Measurements from ENCODE around the gene ARHGEF28. TPM values are rescaled to one million over a fixed set of nuclear protein-coding genes. Genes with fewer than 3 reads are reported as not detected.

Gene ARHGEF28
- total RNA-seq, 1 experiment from 2014 or later = 6.1 TPM

DNA sequence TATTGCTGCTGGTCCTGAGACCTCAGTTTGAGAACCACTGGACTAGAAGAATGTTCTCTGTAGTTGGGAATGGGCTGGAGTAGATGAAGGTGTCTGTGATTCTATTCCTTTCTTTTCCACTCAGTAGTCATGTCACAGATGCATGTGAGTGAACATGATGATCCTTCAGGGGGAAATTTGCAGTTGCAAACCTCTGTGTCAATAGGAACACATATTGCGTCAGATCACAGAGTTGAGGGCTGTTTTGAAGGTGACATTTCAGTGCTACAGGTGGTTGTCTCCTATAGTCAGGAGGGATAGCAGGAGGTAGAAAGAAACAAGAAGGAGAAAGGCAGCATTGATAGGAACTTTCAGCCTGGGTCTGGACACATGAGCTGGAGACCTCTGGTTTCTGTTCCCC, 239.3 kb downstream of the ARHGEF28 start:
- RAD21 ChIA-PET (ENCODE audit: low non-redundant PET in 1 of 2, low total read pairs in 2 of 2, uncharacterized antibody in 2 of 2, unreplicated experiment in 2 of 2) = no interaction called here
- H4K20me1 ChIP-seq (ENCODE audit: insufficient read depth) = no peaks in the 10 kb centered on the region
- H3K79me2 ChIP-seq (ENCODE audit: insufficient read depth, low read length) = no peaks in the 10 kb centered on the region
- no peak overlapping the region for H2AFZ ChIP-seq (ENCODE audit: low read depth, low read length, poor library complexity, severe bottlenecking)
- H3K9me2 ChIP-seq (ENCODE audit: insufficient read depth) = no peaks in the 10 kb centered on the region
- DNase-seq (ENCODE audit: low read depth, low spot score) (no peak), ATAC-seq (no peak)
- TF ChIP-seq CEBPB (IDR thresholded peaks at IDR 0.05; ENCODE audit: low read depth) = no peak
- TF ChIP-seq, protein P1, sequence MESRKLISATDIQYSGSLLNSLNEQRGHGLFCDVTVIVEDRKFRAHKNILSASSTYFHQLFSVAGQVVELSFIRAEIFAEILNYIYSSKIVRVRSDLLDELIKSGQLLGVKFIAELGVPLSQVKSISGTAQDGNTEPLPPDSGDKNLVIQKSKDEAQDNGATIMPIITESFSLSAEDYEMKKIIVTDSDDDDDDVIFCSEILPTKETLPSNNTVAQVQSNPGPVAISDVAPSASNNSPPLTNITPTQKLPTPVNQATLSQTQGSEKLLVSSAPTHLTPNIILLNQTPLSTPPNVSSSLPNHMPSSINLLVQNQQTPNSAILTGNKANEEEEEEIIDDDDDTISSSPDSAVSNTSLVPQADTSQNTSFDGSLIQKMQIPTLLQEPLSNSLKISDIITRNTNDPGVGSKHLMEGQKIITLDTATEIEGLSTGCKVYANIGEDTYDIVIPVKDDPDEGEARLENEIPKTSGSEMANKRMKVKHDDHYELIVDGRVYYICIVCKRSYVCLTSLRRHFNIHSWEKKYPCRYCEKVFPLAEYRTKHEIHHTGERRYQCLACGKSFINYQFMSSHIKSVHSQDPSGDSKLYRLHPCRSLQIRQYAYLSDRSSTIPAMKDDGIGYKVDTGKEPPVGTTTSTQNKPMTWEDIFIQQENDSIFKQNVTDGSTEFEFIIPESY (IDR thresholded peaks at IDR 0.05; ENCODE audit: extremely low read depth, insufficient replicate concordance, low read length) = no peak
- TF ChIP-seq TCF7L2 (IDR thresholded peaks at IDR 0.05; ENCODE audit: borderline replicate concordance, extremely low read depth, insufficient read depth, insufficient read length) = no peak
- TF ChIP-seq ELF1 (IDR thresholded peaks at IDR 0.05; ENCODE audit: borderline replicate concordance, low read depth) = no peak
- no peak for TF ChIP-seq ZNF274 (IDR thresholded peaks at IDR 0.05; ENCODE audit: low read depth, low read length)
- TF ChIP-seq, protein P2, sequence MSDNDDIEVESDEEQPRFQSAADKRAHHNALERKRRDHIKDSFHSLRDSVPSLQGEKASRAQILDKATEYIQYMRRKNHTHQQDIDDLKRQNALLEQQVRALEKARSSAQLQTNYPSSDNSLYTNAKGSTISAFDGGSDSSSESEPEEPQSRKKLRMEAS (IDR thresholded peaks at IDR 0.05) = no peak
- TF ChIP-seq SP1 (IDR thresholded peaks at IDR 0.05; ENCODE audit: low read depth) = no peak
- no peak for TF ChIP-seq ZFX (IDR thresholded peaks at IDR 0.05)
- no peak for TF ChIP-seq FOSL1 (IDR thresholded peaks at IDR 0.05; ENCODE audit: low read depth)
- TF ChIP-seq CBX3 (IDR thresholded peaks at IDR 0.05; ENCODE audit: low read depth) = no peak
- BruUV-seq (replicated peaks) = no TSS peak
- no peaks in the 10 kb centered on the region for H3K9me3 ChIP-seq (ENCODE audit: control insufficient read depth in 1 of 2, insufficient read depth in 1 of 2, low read depth in 1 of 2, low read length in 2 of 2)
- no peaks in the 10 kb centered on the region for H3K36me3 ChIP-seq (ENCODE audit: control insufficient read depth in 1 of 2, insufficient read depth in 2 of 2, low read length in 2 of 2)
- no peak overlapping the region for H3K4me3 ChIP-seq (replicated peaks in 1 of 2; ENCODE audit: low read depth in 1 of 2, low read length in 2 of 2)
- H3K4me1 ChIP-seq (ENCODE audit: control insufficient read depth in 1 of 2, insufficient read depth in 2 of 2, low read length in 2 of 2) = no peaks in the 10 kb centered on the region
- POLR2A ChIA-PET = no interaction called here
- H3K4me2 ChIP-seq (ENCODE audit: low read length) = no peak overlapping the region
- no peak overlapping the region for H3K27ac ChIP-seq (ENCODE audit: low read depth, low read length)
- intact Hi-C loops (cut with micrococcal nuclease) = no loop called here
- H3K27me3 ChIP-seq (ENCODE audit: insufficient read depth, low read length) = no peaks in the 10 kb centered on the region
- no peak overlapping the region for H3K9ac ChIP-seq (ENCODE audit: low read length)
- CTCF ChIA-PET = no interaction called here
